ELR (cell line): ENCODE data around the gene DNAH17.
"Not testable (repeated sequence)": the region's sequence is repeated elsewhere in the genome, so short reads cannot be mapped to it uniquely, and the experiment has no call there.

Source experiments
- DNase-seq: peaks from one replicate; pipeline ENCODE4 v3.0.0-alpha.2; 2015; ENCODE audit warnings: low read depth

The DNAH17 gene

DNA sequence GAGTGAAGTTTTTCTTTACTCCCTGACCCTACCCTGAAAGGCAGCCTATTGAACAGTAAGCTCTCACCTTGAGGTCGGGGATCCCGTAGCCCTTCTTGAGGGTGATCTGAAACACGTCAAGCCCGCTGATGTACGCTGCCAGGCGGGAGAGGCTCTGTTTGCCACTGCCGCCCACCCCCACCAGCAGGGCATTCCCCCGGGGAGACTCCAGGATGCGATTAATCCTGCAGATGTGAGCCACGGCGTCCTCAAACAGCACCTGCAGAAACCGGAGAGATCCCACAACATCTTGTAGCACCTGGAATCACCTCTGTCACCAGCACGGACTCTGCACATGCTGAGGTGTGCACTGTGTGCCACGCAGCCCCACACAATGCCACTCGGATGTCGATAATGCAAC, 102.0 kb downstream of the DNAH17 start:
- no peak for DNase-seq

DNA sequence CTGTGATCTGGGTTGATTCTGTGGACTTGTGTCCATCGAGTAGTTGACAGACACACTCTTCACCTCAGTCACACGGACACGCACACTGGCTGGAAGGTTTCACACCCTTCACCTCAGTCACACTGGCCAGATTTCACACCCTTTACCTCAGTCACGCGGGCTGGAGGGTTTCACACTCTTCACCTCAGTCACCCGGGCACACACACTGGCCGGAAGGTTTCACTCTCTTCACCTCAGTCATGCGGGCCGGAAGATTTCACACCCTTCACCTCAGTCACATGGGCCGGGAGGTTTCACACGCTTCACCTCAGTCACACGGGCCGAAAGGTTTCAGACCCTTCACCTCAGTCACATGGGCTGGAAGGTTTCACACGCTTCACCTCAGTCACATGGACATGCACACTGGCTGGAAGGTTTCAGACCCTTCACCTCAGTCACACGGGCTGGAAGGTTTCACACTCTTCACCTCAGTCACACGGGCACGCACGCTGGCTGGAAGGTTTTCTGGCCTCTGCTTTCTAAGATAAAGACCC, 102.5 kb downstream of the DNAH17 start:
- no peak for DNase-seq

DNA sequence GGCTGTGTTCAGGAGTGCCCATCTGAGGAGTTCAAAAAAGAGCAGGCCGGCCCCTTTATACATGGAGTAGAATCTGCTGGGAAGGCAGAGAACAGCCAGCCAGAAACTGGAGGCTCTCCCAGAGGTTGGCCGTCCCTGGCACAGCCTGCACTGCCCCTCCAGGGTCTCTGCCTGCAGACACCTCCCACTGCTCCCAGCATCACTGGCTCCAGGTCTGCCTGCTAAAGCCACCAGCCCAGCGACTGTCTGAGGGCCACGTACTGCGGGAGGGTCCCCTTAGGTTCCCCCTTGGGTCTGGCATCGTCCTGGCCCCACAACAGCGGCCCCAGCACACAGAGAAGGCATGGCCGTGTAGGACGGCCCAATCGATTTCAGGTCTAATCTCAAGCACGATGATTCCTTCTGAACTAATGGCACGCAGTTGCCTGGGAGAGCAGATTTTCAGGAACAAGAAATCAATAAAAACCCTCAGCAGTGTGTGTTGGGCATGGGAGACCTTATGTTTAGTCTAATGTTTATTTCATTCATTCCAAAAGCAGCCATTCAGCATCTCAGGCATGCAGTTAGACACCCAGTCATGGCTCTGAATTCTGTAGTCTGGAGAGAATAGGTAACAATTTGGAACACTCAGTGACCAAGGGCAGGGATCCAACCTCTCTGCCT, 103.1 kb downstream of the DNAH17 start:
- no peak for DNase-seq

DNA sequence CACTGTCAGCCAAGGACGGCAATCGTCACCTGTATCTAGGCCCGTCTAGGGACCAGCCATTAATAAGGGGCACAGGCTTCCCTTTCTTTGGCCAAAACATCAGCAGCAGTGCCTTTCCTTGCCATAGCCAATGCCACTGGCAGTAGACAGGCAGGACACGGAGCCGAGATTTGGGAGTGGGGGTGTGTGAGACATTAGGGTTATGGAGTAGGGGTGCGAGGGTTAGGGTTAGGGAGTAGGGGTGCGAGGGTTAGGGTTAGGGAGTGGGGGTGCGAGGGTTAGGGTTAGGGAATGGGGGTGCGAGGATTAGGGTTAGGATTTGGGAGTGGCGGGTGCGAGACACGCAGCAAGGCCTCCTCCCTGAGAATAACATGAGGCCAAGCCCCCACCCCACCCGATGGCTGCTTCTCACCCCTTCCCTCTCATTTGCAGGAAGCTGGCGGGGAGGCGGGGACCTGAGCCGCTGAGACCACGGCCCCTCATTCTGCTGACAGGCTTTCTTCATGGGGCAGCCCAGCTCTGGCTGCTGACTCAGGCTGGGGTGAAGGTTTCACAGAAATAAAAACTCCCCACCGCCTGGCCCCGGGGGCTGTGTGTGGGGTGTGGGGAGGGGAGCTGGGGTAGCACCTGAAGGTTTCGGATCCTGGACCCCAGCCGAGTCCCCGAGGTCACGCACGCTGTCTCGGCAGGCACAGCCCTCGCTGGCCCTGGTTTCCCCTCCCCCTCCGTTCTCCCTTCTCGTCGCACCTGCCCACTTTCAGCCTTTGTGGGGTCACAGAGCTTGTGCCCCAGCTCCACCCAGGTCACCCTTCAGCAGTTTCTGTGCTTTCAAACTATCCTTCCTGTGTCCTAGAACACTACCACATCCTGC, 104.9 kb downstream of the DNAH17 start:
- DNase-seq: no peak

DNA sequence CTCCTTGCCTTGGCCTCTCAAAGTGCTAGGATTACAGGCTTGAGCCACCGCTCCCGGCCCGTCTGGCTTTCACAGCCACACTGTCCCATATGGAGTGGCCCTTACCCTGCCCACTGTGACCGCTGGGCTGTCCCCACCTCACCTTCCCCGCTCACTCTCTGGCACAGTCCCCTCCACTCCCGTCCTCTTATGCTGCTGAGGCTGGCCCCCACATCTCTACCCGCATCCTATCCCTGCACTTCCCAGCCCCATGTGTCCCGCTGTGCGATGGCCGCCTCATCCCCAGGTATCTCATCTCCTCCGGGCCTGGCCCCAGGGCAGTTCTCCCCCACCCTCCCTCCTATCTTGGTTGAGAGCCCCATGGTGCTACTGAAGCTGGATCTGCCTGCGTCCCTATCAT, 105.6 kb downstream of the DNAH17 start:
- DNase-seq: no peak

DNA sequence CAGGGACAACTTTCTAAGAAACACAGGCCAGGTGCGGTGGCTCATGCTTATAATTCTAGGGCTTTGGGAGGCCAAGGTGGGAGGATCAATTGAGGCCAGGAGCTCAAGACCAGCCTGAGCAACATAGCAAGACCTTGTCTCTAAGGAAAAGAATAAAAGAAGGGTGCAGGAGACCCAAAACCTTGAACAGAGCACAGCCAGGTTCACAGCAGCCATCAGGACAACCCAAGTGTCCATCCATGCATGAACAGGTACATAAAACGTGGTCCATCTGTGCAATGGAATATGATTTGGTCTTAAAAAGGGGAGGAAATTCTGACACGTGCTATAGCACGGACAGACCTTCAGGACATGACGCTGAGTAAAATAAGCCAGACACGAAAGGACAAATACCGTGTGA, 107.8 kb downstream of the DNAH17 start:
- no peak for DNase-seq

DNA sequence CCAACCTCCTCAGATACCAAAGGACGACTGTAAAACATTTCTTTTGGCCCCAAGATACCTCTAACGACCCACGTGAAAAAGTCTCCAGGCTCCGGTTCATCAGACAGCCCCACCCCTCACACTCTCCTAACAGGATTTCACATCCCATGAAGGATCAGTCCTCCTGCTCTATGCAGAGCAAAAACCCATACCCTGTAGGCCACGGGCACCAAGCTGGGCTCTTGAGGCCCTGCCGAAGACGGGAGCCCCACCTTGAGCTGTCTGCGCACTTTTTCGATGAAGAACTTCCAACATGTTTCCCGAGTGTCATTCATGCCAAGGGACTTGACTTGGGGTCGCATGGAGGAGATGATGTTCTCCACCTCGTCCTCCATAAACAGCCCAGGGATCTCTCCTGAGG, 108.8 kb downstream of the DNAH17 start:
- DNase-seq: no peak

DNA sequence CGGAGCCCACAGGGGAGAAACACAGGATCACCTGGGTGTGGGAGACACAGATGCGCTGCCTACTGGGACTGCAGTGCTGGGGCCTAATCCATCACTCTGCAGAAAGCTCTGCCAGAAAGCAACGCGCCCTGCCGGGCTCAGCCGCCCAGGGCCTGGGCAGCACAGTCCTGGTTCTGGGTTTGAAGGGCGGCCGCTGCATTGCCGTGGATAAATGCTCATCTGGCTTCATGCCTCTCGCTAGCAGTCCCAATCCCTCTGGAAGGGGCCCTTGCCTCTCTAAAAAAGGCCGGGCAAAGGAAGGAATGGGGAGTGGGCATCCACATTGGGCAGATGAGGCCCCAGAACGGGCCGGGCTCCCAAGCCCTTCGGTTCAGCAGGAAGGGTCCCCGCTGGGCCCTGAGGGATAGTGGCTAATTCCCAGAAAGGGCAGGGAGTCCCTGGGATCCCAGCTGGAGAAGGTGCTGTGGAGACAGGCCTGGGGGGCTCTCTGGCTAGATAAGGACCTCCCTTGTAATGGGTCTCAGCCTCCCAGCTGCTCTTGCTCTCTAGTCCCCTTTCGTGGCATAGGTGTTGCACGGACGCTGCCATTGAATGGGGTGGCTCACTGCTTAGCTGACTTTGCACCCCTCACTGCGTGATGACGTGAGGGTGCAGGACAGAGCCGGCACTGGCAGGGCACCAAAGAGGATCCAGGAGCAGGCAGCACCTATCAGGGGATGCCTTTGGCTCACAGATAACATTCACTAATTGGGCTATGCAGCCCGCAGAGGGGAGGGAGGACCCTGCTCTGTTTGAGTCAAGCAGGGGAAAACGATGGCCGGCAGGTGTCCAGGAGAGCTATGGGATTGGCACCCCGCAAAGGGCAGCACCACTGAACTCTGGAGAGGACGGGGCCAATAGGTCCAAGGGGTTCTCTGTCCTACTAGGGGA, 110.1 kb downstream of the DNAH17 start:
- no peak for DNase-seq

DNA sequence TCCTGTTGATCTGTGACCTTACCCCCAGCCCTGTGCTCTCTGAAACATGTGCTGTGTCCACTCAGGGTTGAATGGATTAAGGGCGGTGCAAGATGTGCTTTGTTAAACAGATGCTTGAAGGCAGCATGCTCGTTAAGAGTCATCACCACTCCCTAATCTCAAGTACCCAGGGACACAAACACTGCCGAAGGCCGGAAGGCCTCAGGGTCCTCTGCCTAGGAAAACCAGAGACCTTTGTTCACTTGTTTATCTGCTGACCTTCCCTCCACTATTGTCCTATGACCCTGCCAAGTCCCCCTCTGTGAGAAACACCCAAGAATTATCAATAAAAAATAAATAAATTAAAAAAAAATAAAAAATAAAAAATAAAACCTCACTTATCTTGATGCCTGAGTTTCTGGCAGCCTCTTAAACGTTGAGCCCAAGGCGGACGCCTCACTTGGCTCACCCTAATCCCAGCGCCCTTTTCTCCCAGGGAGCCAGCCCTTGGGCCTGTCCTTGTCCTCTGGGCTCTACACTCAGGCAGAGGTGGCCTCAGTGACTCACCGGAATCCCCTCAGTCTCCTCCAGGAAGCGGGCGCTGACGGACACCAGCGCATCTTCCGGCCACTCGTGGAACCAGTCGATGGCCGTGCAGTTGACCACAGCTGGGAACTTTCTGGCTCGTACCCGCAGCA, 110.9 kb downstream of the DNAH17 start:
- not testable (repeated sequence) for DNase-seq

DNA sequence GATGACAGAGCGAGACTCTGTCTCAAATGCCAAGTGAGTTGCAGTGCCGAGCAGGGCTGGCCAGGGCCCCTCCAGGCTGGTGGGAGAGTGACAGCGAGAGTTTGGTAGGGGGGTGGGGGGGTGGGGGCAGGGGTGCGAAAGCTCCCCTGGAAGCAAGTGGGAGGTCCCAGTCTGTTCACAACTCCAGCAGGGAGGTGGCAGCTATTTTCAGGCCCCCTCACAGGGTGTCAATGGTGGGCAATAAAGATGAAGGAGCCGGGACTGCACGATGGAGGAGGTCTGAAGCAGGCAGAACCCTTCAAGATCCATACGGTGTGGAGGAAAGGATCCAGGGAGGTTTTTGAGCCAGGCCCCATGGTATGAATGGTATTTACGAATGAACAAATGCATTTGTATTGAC, 115.0 kb downstream of the DNAH17 start:
- no peak for DNase-seq

DNA sequence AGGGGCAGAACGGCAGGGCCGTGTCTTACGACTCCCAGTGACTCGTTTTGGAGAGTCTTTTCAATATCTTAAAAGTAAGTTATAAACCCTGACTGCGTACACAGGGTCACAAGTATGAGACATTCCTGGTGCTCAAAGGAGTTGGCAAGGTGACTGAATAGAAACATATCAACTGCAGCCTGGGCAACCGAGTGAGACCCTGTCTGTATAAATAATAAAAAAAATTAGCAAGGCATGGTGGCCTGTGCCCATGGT, 115.5 kb downstream of the DNAH17 start:
- no peak for DNase-seq

DNA sequence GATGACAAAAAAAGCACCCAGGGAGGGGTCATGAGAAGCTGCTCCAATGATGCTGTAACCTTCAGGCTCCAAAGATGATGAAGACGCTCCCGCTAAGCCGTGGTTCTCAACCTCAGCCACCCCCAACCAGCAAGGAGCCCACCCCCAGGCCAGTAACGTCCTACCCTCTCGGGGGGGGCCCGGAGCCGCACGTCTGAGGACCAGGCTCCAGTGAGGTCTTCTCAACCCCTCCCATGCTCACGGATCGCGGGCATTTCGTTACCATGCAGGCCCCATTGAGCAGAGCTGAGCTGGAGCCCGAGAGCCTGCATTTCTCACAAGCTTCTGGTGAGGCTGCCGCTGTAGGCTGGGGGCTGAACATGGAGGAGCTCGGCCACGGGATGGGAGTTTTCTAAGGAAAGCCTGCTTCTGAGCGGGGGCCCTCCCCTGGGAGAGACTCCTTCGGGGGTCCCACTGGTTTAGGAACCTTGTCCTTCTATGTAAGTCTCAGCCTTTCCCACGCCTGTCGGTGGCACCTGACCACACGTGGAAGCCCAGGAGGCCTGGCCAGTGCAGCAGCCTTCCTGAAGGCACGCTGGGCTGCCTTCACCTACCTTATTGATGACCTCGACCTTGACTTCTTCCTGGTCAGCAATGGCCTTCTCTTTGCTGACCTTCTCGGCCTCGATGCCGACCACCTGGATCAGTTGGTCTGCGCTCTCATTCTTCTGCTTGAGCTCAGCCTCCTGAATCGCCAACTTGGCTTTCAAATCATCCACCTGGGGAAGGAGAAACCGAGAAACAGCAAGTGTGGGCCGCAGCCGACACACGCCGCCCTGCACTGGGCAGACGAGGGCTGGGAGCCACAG, 116.0 kb downstream of the DNAH17 start:
- DNase-seq: no peak

DNA sequence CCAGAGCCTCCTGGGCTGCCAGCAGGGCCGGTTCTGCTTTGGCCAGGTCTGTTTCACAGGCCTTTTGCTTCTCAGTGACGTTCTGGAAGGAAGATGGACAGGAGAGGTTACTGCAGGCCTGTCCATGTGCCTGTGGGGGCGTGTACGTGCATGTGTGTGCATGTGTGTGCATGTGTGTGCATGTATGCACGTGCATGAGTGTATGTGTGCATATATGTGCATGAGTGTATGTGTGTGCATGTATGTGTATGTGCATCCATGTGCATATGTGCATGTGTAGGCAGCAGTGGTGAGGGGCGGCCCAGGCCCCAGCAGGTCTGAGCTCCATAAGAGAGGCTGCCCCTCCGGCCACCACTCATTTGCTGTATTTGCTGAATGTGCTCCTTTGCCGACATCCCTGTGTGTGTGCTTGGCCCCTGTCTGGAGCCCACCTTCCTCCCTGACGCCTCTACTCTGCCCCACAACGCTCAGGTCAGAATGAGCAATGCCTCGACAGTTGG, 117.0 kb downstream of the DNAH17 start:
- no peak for DNase-seq

DNA sequence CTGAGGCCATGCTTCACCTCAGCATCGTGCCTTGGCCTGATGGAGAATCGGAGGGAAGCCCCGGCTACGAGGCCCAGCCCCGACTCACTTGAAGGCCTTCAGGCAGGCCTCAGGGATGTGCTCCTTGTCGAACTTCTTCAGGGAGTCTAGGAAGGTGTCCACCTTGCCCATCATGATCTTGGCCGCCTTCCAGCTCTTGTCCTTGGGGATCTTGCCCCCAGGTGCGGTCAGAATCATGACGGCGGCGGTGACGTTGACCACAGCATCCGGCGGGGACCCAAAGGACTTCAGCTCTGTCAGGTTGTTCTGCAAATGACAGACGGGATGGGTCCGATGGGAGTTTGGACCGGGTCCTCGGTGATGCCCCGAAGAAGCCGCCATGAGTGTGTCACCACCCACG, 117.5 kb downstream of the DNAH17 start:
- DNase-seq: no peak

DNA sequence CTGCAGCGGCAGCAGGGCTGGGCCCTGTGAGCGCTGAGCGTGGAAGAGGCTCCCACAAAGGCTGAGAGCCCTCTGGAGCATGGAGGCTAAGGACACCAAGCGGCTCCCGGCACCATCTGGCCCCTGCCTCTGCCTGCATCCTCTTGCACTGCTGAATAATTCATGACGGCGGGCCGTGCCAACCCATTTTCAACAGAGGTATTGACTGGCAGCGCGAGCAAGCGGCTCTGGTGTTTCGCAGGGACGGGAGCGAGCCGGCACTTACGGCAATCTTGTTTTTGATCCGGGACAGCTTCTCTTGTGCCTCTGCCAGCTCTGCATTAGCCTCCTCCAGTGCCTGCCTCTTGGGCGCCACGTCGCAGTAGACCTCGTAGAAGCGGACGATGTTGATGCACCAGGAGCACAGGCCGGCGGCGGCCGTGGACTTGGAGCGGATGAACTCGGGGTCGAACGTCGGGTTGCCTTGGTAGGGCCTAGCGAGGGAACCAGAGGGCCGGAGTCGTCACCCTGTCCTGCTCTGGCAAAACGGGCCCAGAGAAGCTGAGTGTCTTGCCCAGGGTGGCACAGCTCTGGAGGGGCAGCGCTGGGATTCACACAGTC, 118.4 kb downstream of the DNAH17 start:
- DNase-seq: no peak

DNA sequence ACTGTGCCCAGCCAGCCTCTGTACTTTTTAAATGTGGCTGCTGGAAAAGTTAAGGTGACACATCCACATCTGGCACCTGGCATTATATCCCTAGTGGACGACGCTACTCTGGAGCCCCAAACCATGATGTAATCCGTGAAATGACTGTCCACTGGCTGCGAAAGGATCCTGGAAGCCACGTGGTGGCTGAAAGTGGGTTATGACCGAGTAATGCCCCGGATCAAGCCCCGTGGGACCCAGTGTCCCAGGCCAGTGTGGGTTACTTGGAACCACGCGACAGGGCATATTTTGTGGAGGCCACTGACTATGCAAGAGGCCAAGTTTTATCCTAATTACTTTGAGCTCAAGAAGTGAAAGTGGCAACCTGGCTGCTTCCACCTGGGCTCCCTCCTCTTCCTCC, 119.1 kb downstream of the DNAH17 start:
- no peak for DNase-seq

DNA sequence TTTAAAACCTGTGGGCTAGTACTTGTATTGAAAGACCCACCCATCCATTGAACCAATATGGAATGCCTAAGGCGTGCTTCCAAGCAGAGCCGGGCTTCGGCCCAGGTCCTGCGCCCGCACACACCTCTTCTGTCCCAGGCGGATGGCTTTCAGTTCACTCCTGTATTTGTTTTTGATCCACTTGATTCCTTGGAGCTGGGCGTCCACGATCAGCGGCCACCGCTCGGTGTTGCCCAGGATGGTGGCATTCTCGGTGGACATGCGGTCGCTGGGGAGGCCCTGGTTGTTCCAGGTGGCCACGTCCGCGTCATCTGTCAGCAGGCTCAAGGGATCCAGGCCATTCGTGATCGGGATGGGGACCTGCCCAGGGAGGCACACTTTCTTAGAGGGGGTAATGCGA, 122.8 kb downstream of the DNAH17 start:
- no peak for DNase-seq

DNA sequence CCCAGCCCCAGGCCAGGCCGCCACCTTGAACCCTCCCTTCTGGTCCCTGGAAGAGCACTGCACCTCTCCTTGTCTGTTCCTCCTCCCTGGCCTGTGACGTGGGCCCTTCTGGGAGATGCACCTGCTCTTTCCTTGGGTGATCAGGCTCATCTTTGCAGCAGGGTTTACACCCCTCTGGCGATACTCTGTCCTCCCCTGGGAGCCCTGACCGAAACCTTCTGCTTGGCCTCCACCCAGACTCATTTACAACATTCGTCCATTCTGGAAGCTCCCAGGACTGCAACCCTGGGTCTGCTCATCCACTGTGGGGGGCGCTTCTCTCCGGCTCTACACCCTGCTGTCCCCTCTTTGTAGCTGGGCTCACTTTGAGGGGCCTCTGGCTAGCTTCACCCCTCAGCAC, 125.4 kb downstream of the DNAH17 start:
- no peak for DNase-seq

DNA sequence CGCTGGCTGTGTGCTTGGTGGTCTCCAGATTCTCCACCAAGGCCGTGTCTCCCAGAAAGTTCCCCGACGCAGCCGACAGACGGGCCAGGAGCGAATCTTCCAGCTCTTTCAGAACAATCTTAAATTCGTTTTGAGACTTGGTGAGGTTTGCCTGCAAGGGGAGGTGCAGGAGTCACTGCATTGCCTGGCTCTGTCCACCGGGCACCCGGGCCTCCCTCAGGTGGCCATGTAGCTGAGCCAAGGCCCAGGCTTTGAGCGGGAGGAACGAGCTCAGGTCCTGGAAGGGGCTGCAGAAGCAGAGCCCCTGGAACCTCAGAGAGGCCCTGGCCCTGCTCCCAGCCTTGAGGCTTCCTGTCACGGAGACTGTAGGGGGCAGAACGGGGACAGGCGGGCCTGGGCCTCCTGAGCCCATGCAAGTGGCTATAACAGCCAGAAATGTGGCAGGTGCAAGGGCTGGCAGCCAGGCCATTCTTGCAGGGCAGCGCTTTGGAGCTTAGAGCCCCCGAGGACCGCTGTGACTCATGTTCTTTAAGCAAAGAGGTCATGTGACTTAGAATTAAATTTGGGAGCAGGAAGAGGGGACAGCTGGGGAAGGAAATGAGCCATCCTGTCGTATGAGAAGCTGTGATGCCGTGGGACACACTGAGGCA, 126.4 kb downstream of the DNAH17 start:
- DNase-seq: no peak

DNA sequence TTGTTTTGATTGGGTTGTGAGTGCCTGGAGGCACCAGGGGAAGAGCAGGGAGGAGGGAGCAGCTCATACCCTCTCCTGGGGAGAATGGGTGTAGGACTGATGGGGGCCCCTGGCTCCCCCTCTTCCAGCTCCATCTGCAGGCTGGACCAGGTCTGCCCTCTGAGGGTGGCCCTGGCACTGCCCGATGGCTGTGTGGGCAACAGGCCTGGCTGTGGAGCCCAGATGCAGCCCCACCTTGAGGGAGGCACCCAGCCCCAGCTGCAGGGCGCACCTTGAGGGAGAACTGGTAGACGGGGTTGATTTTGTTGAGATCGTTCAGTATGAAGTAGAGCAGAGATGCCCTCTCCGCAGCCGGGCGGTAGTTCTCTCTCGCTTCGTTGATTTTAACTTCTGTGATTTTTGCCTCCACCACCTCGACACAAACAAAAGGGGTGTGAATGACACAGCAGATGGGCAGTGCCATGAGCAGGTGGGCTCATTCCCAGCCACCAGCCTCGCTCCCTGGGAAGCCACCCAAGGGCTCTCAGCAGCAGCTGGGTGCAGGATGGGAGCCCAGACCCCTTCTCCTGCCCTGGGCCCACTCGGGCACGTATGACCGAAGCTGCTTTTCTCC, 127.1 kb downstream of the DNAH17 start:
- no peak for DNase-seq
